Sigmoid colon (tissue), 7 donors: Measurements from ENCODE around the gene C8B. TPM values are rescaled to one million over a fixed set of nuclear protein-coding genes. Genes with fewer than 3 reads are reported as not detected.

ENCODE experiments used
- DNase-seq: peaks from one replicate; pipeline ENCODE4 v3.0.0-alpha.2; 2019
- H3K27ac ChIP-seq, 4 donors: fragments of 200-600 bp; sonication (generic); one replicate each; pipeline ENCODE4 v1.5.1; 2016 to 2019; ENCODE audit warnings: mild to moderate bottlenecking in 1 of 4
- H3K27me3 ChIP-seq, 3 donors: fragments of 200-600 bp; sonication (generic); one replicate each; pipeline ENCODE4 v1.5.1; 2019; ENCODE audit warnings: mild to moderate bottlenecking in 1 of 3
- H3K36me3 ChIP-seq, 4 donors: fragments of 200-600 bp; sonication (generic); one replicate each; pipeline ENCODE4 v1.5.1; 2016 to 2019
- H3K4me1 ChIP-seq, 4 donors: fragments of 200-600 bp; sonication (generic); one replicate each; pipeline ENCODE4 v1.5.1; 2017 to 2019
- H3K4me3 ChIP-seq, 4 donors: fragments of 200-600 bp; sonication (generic); one replicate each; pipeline ENCODE4 v1.5.1; 2017 to 2019; ENCODE audit warnings: mild to moderate bottlenecking in 2 of 4, moderate library complexity in 1 of 4
- H3K9me3 ChIP-seq, 4 donors: fragments of 200-600 bp in 3 of 4; sonication (generic) in 3 of 4; one replicate each; pipeline versions ENCODE4 v1.5.1 to v1.6.1; 2013 to 2019
- CTCF ChIP-seq, 4 experiments: fragments of 450-650 bp in 3 of 4; fragments of 200-600 bp in 1 of 4; IDR thresholded peaks; one replicate each; pipeline ENCODE4 v1.5.1; 2016 to 2019; ENCODE audit warnings: antibody characterized with exemption in 4 of 4, mild to moderate bottlenecking in 3 of 4, moderate library complexity in 2 of 4
- EP300 ChIP-seq, 4 donors: sonication (generic); formaldehyde crosslinking; IDR thresholded peaks; one replicate each; pipeline ENCODE4 v1.6.1; 2017; ENCODE audit warnings: antibody characterized with exemption in 4 of 4
- POLR2A ChIP-seq, 2 donors: fragments of 450-650 bp; IDR thresholded peaks; one replicate each; pipeline ENCODE4 v1.6.1; 2016; ENCODE audit warnings: antibody characterized with exemption in 2 of 2, mild to moderate bottlenecking in 2 of 2, moderate library complexity in 2 of 2
- POLR2AphosphoS5 ChIP-seq, 4 donors: sonication (generic); formaldehyde crosslinking; IDR thresholded peaks; one replicate each; pipeline ENCODE4 v1.6.1; 2017; ENCODE audit warnings: antibody characterized with exemption in 4 of 4
- WGBS, 2 donors: extraction: QIAGEN DNeasy Blood & Tissue Kit; methylation state at CpG; one replicate each; pipeline ENCODE4 v1.1.7; 2013; 5-methylcytosine and 5-hydroxymethylcytosine counted together
- intact Hi-C: fragments of 100-400 bp; cut with DNase I; formaldehyde crosslinking; loops from one replicate; pipeline ENCODE4 v1.15.1; 2023
- polyA plus RNA-seq, 3 donors: library from polyadenylated mRNA; stranded (reverse); fragments of 200-250 nt; gene quantifications; one replicate each; pipeline ENCODE4 v1.2.3, GENCODE V29; 2013
- total RNA-seq, 4 donors: library from RNA; depleted of rRNA; stranded (reverse); fragments of >200 nt; gene quantifications; one replicate each; pipeline ENCODE4 v1.1.0, GENCODE V29; 2016
- donor health status: healthy with polysubstance abuse.
- donor health status: Bipolar disorder and iron deficiency.
- donor health status: healthy.

Gene C8B
- total and polyA plus RNA-seq, 7 donors: not detected

- DNase-seq: no peak
- intact Hi-C loops: no loop called here
- 68 to 80% methylated on average over 2 of the region's 2 CpGs for WGBS, 2 donors
- H3K4me1 ChIP-seq: no peaks in the 10 kb centered on the region
- H3K9me3 ChIP-seq: no peaks in the 10 kb centered on the region
- TF ChIP-seq POLR2A (IDR thresholded peaks at IDR 0.05) (no peak), CTCF (IDR thresholded peaks at IDR 0.05) (no peak), POLR2AphosphoS5 (IDR thresholded peaks at IDR 0.05) (no peak), EP300 (IDR thresholded peaks at IDR 0.05) (no peak)
- H3K4me3 ChIP-seq: no peak overlapping the region
- no peak overlapping the region for H3K27ac ChIP-seq
- no peaks in the 10 kb centered on the region for H3K36me3 ChIP-seq
- H3K27me3 ChIP-seq: no peaks in the 10 kb centered on the region
Observed at GRCh38 chr1:56929492-56929891, 36.3 kb downstream of the C8B start.

GRCh38 chr1:56927986-56928385 lies 37.8 kb downstream of the C8B start:
- no peaks in the 10 kb centered on the region for H3K36me3 ChIP-seq
- intact Hi-C loops: no loop called here
- H3K4me1 ChIP-seq: no peaks in the 10 kb centered on the region
- H3K9me3 ChIP-seq: no peaks in the 10 kb centered on the region
- TF ChIP-seq EP300 (IDR thresholded peaks at IDR 0.05) (no peak), POLR2AphosphoS5 (IDR thresholded peaks at IDR 0.05) (no peak), POLR2A (IDR thresholded peaks at IDR 0.05) (no peak), CTCF (IDR thresholded peaks at IDR 0.05) (no peak)
- no peaks in the 10 kb centered on the region for H3K27me3 ChIP-seq
- no peak overlapping the region for H3K27ac ChIP-seq
- DNase-seq: no peak
- no peak overlapping the region for H3K4me3 ChIP-seq
- 88 to 94% methylated on average over 3 of the region's 3 CpGs for WGBS, 2 donors

- no peaks in the 10 kb centered on the region for H3K36me3 ChIP-seq
- no peaks in the 10 kb centered on the region for H3K9me3 ChIP-seq
- H3K4me1 ChIP-seq: no peaks in the 10 kb centered on the region
- intact Hi-C loops: no loop called here
- no peak overlapping the region for H3K27ac ChIP-seq
- H3K27me3 ChIP-seq: no peaks in the 10 kb centered on the region
- no peak for DNase-seq
- no peak overlapping the region for H3K4me3 ChIP-seq
- no peak for TF ChIP-seq CTCF (IDR thresholded peaks at IDR 0.05)
- no peak for TF ChIP-seq EP300 (IDR thresholded peaks at IDR 0.05)
- TF ChIP-seq POLR2AphosphoS5 (IDR thresholded peaks at IDR 0.05): no peak
- no peak for TF ChIP-seq POLR2A (IDR thresholded peaks at IDR 0.05)
- WGBS, 2 donors: 56 to 70% methylated on average over 4 of the region's 4 CpGs
Observed at GRCh38 chr1:56927171-56927570, 38.6 kb downstream of the C8B start.

- Histone ChIP-seq H3K4me1 (no peaks in the 10 kb centered on the region), H3K36me3 (no peaks in the 10 kb centered on the region), H3K27me3 (no peaks in the 10 kb centered on the region), H3K4me3 (no peak overlapping the region), H3K27ac (no peak overlapping the region), H3K9me3 (no peaks in the 10 kb centered on the region)
- TF ChIP-seq POLR2AphosphoS5 (IDR thresholded peaks at IDR 0.05) (no peak), POLR2A (IDR thresholded peaks at IDR 0.05) (no peak), EP300 (IDR thresholded peaks at IDR 0.05) (no peak), CTCF (IDR thresholded peaks at IDR 0.05) (no peak)
- DNase-seq: no peak
- intact Hi-C loops: no loop called here
Observed at GRCh38 chr1:56925193-56925592, 40.6 kb downstream of the C8B start.

- H3K4me3 ChIP-seq: no peak overlapping the region
- H3K36me3 ChIP-seq: no peaks in the 10 kb centered on the region
- no peaks in the 10 kb centered on the region for H3K9me3 ChIP-seq
- WGBS, 2 donors: 86% methylated on average over 5 of the region's 5 CpGs
- intact Hi-C loops: no loop called here
- no peak for TF ChIP-seq EP300 (IDR thresholded peaks at IDR 0.05)
- no peaks in the 10 kb centered on the region for H3K4me1 ChIP-seq
- DNase-seq: no peak
- H3K27me3 ChIP-seq: no peaks in the 10 kb centered on the region
- no peak overlapping the region for H3K27ac ChIP-seq
Observed at GRCh38 chr1:56924116-56924515, 41.7 kb downstream of the C8B start.
